SU-DHL-6 (cell line): ENCODE data around the gene TKT.

Source experiments
- H2AFZ ChIP-seq: fragments of 200-600 bp; sonication (generic); 2 replicates; pipeline ENCODE4 v1.6.1; 2014; ENCODE audit warnings: low read depth, mild to moderate bottlenecking, moderate library complexity, mixed read lengths, antibody characterized with exemption, low read length; ENCODE audit not compliant: severe bottlenecking
- H3F3A ChIP-seq: fragments of 200-600 bp; shearing (Covaris generic); 2 replicates; pipeline ENCODE4 v1.6.0; 2016; ENCODE audit warnings: antibody characterized with exemption, mild to moderate bottlenecking; ENCODE audit not compliant: insufficient read depth
- H3K27ac ChIP-seq: fragments of 200-600 bp; sonication (generic); 2 replicates; pipeline ENCODE4 v1.5.1; 2016; ENCODE audit warnings: low read depth, mild to moderate bottlenecking, low read length, moderate library complexity, mixed read lengths
- H3K27me3 ChIP-seq: fragments of 200-600 bp; sonication (generic), shearing (Covaris generic); 2 replicates; pipeline ENCODE4 v1.6.0; 2014; ENCODE audit warnings: mild to moderate bottlenecking, low read length
- H3K36me3 ChIP-seq: fragments of 200-600 bp; sonication (generic); 2 replicates; pipeline ENCODE4 v1.6.1; 2014; ENCODE audit warnings: mild to moderate bottlenecking, low read length, mixed read lengths
- H3K4me2 ChIP-seq: fragments of 300-600, 200-600 bp; shearing (Covaris generic), sonication (generic); 2 replicates; pipeline ENCODE4 v1.6.0; 2014; ENCODE audit warnings: low read length, low read depth, mild to moderate bottlenecking; ENCODE audit not compliant: poor library complexity, severe bottlenecking
- H3K4me3 ChIP-seq: fragments of 200-600 bp; sonication (generic); 2 replicates; pipeline ENCODE4 v1.5.1; 2014; ENCODE audit warnings: antibody characterized with exemption, low read length, mild to moderate bottlenecking, mixed read lengths; ENCODE audit not compliant: insufficient read depth, poor library complexity, severe bottlenecking
- H3K79me2 ChIP-seq: fragments of 200-600 bp; sonication (generic); 2 replicates; pipeline ENCODE4 v1.6.1; 2014; ENCODE audit warnings: mild to moderate bottlenecking, low read length, moderate library complexity; ENCODE audit not compliant: insufficient read depth
- H3K9ac ChIP-seq: fragments of 200-600 bp; sonication (generic); 2 replicates; pipeline ENCODE4 v1.7.0; 2014; ENCODE audit warnings: mild to moderate bottlenecking, low read length
- H3K9me2 ChIP-seq: fragments of 200-600 bp; sonication (generic); replicated peaks from 2 replicates; pipeline ENCODE4 v1.6.1; 2014; ENCODE audit warnings: low read length; ENCODE audit not compliant: insufficient read depth
- H3K9me3 ChIP-seq: fragments of 200-600 bp; sonication (generic); 2 replicates; pipeline ENCODE4 v1.6.1; 2014; ENCODE audit warnings: low read length, mixed read lengths; ENCODE audit not compliant: insufficient read depth
- H4K20me1 ChIP-seq: fragments of 200-600 bp; sonication (generic); 2 replicates; pipeline ENCODE4 v1.6.1; 2014; ENCODE audit warnings: low read depth, mild to moderate bottlenecking, antibody characterized with exemption, low read length, moderate library complexity, mixed read lengths
- EZH2phosphoT487 ChIP-seq: fragments of 200-600 bp; sonication (generic), shearing (Covaris generic); conservative IDR thresholded peaks from 2 replicates; pipeline ENCODE4 v1.6.1; 2018; ENCODE audit warnings: mild to moderate bottlenecking, antibody characterized with exemption, low read length, moderate library complexity, mixed read lengths
- TF ChIP-seq, protein P1 (sequence below): fragments of 200-600 bp; sonication (generic); IDR thresholded peaks from one replicate; pipeline ENCODE4 v1.5.1; 2017; ENCODE audit warnings: antibody characterized with exemption, mild to moderate bottlenecking, low read length, moderate library complexity; ENCODE audit not compliant: insufficient read depth, poor library complexity, severe bottlenecking

The TKT gene

GRCh38 chr3:53250881-53251605 lies 4.8 kb downstream of the TKT start:
- Histone ChIP-seq H3K9me2 (no peaks in the 10 kb centered on the region), H3F3A (0 out of 2 replicates have a peak, but pooled peaks cover 3% of the 10 kb centered on the region), H3K79me2 (peaks cover 96% of the 10 kb centered on the region), H3K4me2 (peak overlapping the region; percentile 11), H4K20me1 (peaks cover 12% of the 10 kb centered on the region; the same call in 1 of the 2 replicates), H3K9me3 (no peaks in the 10 kb centered on the region), H3K27me3 (no peaks in the 10 kb centered on the region), H3K4me3 (no peak overlapping the region), H3K27ac (0 out of 2 replicates have a peak overlapping the region, but pooled peaks have one; percentile 5), H3K9ac (no peak overlapping the region), H3K36me3 (no peaks in the 10 kb centered on the region), H2AFZ (no peak overlapping the region)
- TF ChIP-seq, protein P1, sequence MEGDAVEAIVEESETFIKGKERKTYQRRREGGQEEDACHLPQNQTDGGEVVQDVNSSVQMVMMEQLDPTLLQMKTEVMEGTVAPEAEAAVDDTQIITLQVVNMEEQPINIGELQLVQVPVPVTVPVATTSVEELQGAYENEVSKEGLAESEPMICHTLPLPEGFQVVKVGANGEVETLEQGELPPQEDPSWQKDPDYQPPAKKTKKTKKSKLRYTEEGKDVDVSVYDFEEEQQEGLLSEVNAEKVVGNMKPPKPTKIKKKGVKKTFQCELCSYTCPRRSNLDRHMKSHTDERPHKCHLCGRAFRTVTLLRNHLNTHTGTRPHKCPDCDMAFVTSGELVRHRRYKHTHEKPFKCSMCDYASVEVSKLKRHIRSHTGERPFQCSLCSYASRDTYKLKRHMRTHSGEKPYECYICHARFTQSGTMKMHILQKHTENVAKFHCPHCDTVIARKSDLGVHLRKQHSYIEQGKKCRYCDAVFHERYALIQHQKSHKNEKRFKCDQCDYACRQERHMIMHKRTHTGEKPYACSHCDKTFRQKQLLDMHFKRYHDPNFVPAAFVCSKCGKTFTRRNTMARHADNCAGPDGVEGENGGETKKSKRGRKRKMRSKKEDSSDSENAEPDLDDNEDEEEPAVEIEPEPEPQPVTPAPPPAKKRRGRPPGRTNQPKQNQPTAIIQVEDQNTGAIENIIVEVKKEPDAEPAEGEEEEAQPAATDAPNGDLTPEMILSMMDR = no peak
- no peak for TF ChIP-seq EZH2phosphoT487

DNA sequence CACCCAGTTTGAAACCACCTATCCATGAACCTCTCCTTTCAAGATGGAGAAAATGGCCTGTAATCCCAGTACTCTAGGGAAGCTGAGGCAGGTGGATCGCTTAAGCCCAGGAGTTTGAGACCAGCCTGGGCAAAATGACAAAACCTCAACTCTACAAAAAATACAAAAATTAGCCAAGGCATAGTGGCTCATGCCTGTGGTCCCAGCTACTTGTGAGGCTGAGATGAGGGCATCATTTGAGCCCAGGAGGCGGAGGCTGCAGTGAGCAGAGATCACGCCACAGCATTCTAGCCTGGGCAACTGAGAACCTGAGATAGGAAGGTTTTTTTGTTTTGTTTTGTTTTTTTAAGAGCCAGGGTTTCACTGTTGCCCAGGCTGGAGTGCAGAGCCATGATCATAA lies 5.4 kb downstream of the TKT start:
- Histone ChIP-seq H3F3A (0 out of 2 replicates have a peak, but pooled peaks cover 3% of the 10 kb centered on the region), H2AFZ (no peak overlapping the region), H3K9me3 (no peaks in the 10 kb centered on the region), H4K20me1 (peaks cover 12% of the 10 kb centered on the region; the same call in 1 of the 2 replicates), H3K9ac (no peak overlapping the region), H3K4me3 (no peak overlapping the region), H3K79me2 (peaks cover 100% of the 10 kb centered on the region), H3K36me3 (no peaks in the 10 kb centered on the region), H3K27ac (0 out of 2 replicates have a peak overlapping the region, but pooled peaks have one; percentile 17), H3K4me2 (peak overlapping the region; percentile 25), H3K9me2 (no peaks in the 10 kb centered on the region), H3K27me3 (no peaks in the 10 kb centered on the region)
- TF ChIP-seq, protein P1 = no peak
- no peak for TF ChIP-seq EZH2phosphoT487

DNA sequence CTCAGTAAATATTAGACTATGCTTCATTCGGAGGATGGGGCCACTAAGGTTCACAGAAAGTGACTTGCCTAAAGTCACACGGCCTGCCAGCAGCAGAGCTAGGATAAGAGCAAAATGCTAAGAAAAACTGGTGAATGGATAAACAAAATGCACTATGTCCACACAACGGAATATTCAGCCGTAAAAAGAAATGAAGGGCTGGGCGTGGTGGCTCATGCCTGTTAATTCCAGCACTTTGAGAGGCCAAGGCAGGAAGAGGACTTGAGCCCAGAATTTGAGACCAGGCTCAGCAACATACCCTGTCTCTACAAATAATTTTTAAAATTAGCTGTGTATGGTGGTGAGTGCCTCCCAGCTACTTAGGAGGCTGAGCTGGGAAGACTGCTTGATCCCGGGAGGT lies 7.7 kb downstream of the TKT start:
- Histone ChIP-seq H3K79me2 (peaks cover 100% of the 10 kb centered on the region), H3K36me3 (no peaks in the 10 kb centered on the region), H3K9me3 (no peaks in the 10 kb centered on the region), H3K27ac (no peak overlapping the region), H3K9me2 (no peaks in the 10 kb centered on the region), H3F3A (0 out of 2 replicates have a peak, but pooled peaks cover 3% of the 10 kb centered on the region), H3K9ac (no peak overlapping the region), H3K4me3 (no peak overlapping the region), H4K20me1 (peaks cover 9% of the 10 kb centered on the region; the same call in 1 of the 2 replicates), H3K27me3 (no peaks in the 10 kb centered on the region), H3K4me2 (no peak overlapping the region), H2AFZ (no peak overlapping the region)
- TF ChIP-seq, protein P1 = no peak
- TF ChIP-seq EZH2phosphoT487 = no peak
